ENCODE data around the gene RRAGC. TPM values are rescaled to one million over a fixed set of nuclear protein-coding genes. Genes with fewer than 3 reads are reported as not detected.

The RRAGC gene
- total RNA-seq = 10 to 100 TPM in 8 of 9 donors, 1 to 10 TPM in 1; 8.8 to 27.7 (median 16.9) TPM
- polyA plus RNA-seq = 10 to 100 TPM in 1 of 3 donors, 1 to 10 TPM in 2; 7.5 to 28.8 (median 9.8) TPM
- long read RNA-seq, donor 1, transcript RRAGC-201 (7 exons, 2,732 nt) = major isoform, 9 of 10 reads
- long read RNA-seq, donor 1, partial matches to known transcripts = 0 of 10 reads
- long read RNA-seq, donor 1, other reads (novel, unspliced or antisense) = 0 of 10 reads
- long read RNA-seq, donor 2, transcript RRAGC-201 (7 exons, 2,732 nt) = major isoform, 5 of 5 reads
- long read RNA-seq, donor 2, partial matches to known transcripts = 0 of 5 reads
- long read RNA-seq, donor 2, other reads (novel, unspliced or antisense) = 0 of 5 reads
- long read RNA-seq, donor 3, transcript RRAGC-201 (7 exons, 2,732 nt) = major isoform, 13 of 13 reads
- long read RNA-seq, donor 3, partial matches to known transcripts = 0 of 13 reads
- long read RNA-seq, donor 3, other reads (novel, unspliced or antisense) = 0 of 13 reads
- long read RNA-seq, donor 4, partial matches to known transcripts = 1 of 4 reads
- long read RNA-seq, donor 4, other reads (novel, unspliced or antisense) = 3 of 4 reads
- long read RNA-seq, donor 5, transcript RRAGC-201 (7 exons, 2,732 nt) = major isoform, 39 of 47 reads
- long read RNA-seq, donor 5, partial matches to known transcripts = 0 of 47 reads
- long read RNA-seq, donor 5, other reads (novel, unspliced or antisense) = 8 of 47 reads
- long read RNA-seq, donor 6, partial matches to known transcripts = 1 of 1 reads
- long read RNA-seq, donor 6, other reads (novel, unspliced or antisense) = 0 of 1 reads
- long read RNA-seq, donor 7, partial matches to known transcripts = 0 of 4 reads
- long read RNA-seq, donor 7, other reads (novel, unspliced or antisense) = 0 of 4 reads
- long read RNA-seq, donor 8, transcript RRAGC-201 (7 exons, 2,732 nt) = major isoform, 22 of 22 reads
- long read RNA-seq, donor 8, partial matches to known transcripts = 0 of 22 reads
- long read RNA-seq, donor 8, other reads (novel, unspliced or antisense) = 0 of 22 reads
- long read RNA-seq, donor 9, transcript RRAGC-201 (7 exons, 2,732 nt) = major isoform, 7 of 7 reads
- long read RNA-seq, donor 9, partial matches to known transcripts = 0 of 7 reads
- long read RNA-seq, donor 9, other reads (novel, unspliced or antisense) = 0 of 7 reads
- long read RNA-seq, donor 10, transcript RRAGC-201 (7 exons, 2,732 nt) = major isoform, 8 of 8 reads
- long read RNA-seq, donor 10, partial matches to known transcripts = 0 of 8 reads
- long read RNA-seq, donor 10, other reads (novel, unspliced or antisense) = 0 of 8 reads

DNA sequence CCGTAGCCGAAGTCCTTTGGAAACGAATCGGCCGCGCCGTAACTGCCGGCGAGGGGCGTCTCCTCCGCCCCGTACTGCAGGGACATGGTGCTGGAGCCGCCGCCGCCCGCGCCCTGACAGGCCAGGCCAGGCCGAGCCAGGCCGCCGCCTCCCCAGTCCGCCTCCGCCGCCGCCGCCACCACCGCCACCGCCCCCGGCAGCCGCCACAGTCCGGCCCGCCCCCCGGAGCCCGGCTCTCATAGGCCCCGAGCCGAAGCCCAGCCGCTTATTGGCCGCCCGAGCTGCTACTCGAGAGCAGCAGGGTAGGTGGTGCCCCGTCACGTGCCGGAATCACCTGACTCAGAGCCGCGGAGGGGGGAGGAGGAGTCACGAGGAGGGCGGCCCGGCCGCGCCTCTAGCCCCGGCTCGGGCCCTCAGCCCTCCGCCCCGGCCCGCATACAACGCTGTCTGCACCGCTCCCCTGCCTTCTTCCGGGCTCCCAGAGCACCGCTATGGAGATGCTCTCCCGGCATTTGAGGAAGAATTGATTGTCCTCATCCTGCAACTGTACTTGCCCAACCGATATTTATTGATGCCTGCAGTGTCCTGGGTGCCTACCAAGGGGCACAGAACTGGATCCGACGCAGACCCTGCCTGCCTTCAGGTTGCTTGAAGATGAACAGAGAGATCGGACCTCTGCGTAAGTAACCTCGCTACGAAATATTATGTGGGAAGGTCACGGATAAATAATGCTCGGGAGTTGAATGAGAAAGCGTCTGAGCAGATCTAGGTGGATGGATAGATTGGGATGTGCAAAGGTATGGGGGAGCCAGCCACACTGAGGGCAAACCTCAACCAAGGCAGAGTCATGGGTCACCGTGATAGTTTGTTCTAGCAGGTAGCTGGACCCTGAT, at the start of gene RRAGC:
RRAGC (minus strand) TSS at position 212 of the 893 bp plus-strand sequence; CDS start at position 86, 126 bp downstream.
- TF ChIP-seq CTCF (IDR thresholded peaks at IDR 0.05) = no peak
- TF ChIP-seq POLR2A (IDR thresholded peaks at IDR 0.05) = peak; percentile 31 to 75
- Histone ChIP-seq H3K4me3 (peak within 1 kb of the TSS; percentile 73 to 92 (median 85)), H3K9me3 (replicated peaks in 1 of 3) (no peaks in the 10 kb centered on the region), H3K4me1 (replicated peaks in 1 of 2) (peaks cover 0 to 39% of the 10 kb centered on the region in 2 donors), H3K36me3 (replicated peaks in 1 of 2) (peaks cover 0 to 18% of the 10 kb centered on the region in 2 donors), H3K27ac (peak within 1 kb of the TSS; percentile 83 to 94 (median 90)), H3K27me3 (no peaks in the 10 kb centered on the region)
- peak; percentile 100 for DNase-seq
- intact Hi-C loops (cut with DNase I) = no loop called here
- WGBS, 4 donors = 0 to 1% (median 0%) methylated on average over 16 to 70 of the region's 70 CpGs

- no peaks in the 10 kb centered on the region for H3K36me3 ChIP-seq (replicated peaks in 1 of 2)
- WGBS, 4 donors = 89 to 94% (median 89%) methylated on average over 5 to 13 of the region's 13 CpGs
- H3K9me3 ChIP-seq (replicated peaks in 1 of 3) = peaks cover 0 to 7% (median 0%) of the 10 kb centered on the region in 3 donors
- no peaks in the 10 kb centered on the region for H3K4me1 ChIP-seq (replicated peaks in 1 of 2)
- no peak for TF ChIP-seq CTCF (IDR thresholded peaks at IDR 0.05)
- TF ChIP-seq POLR2A (IDR thresholded peaks at IDR 0.05) = no peak
- no peaks in the 10 kb centered on the region for H3K27me3 ChIP-seq
- DNase-seq = peak in 1 of 7 donors; percentile 21
- intact Hi-C loops (cut with DNase I) = no loop called here
- no peak overlapping the region for H3K27ac ChIP-seq
- no peak overlapping the region for H3K4me3 ChIP-seq
Observed at GRCh38 chr1:38908821-38909220, 49.2 kb upstream of the RRAGC start.

GRCh38 chr1:38905985-38906384, 46.4 kb upstream of the RRAGC start:
- no peaks in the 10 kb centered on the region for H3K4me1 ChIP-seq (replicated peaks in 1 of 2)
- no peak overlapping the region for H3K4me3 ChIP-seq
- no peaks in the 10 kb centered on the region for H3K36me3 ChIP-seq (replicated peaks in 1 of 2)
- DNase-seq = no peak
- no peak overlapping the region for H3K27ac ChIP-seq
- 96 to 100% (median 98%) methylated on average over 2 of the region's 2 CpGs for WGBS, 4 donors
- H3K27me3 ChIP-seq = no peaks in the 10 kb centered on the region
- intact Hi-C loops (cut with DNase I) = no loop called here
- TF ChIP-seq POLR2A (IDR thresholded peaks at IDR 0.05) = no peak
- TF ChIP-seq CTCF (IDR thresholded peaks at IDR 0.05) = no peak
- peaks cover 0 to 7% (median 0%) of the 10 kb centered on the region in 3 donors for H3K9me3 ChIP-seq (replicated peaks in 1 of 3)

Measured in adrenal gland (tissue), 19 donors.